Erythroblast (primary cell): Measurements from ENCODE around the gene LAMA1.

Experiments used
- GATA1 ChIP-seq: IDR thresholded peaks from 2 replicates; pipeline ENCODE4 v1.6.1; 2011; ENCODE audit warnings: low read depth, mild to moderate bottlenecking, control low read depth, low read length, moderate library complexity
- POLR2A ChIP-seq: IDR thresholded peaks from 2 replicates; pipeline ENCODE4 v1.6.1; 2011; ENCODE audit warnings: mild to moderate bottlenecking, low read length

GRCh38 chr18:7089369-7089768 lies 28.2 kb downstream of the LAMA1 start:
- no peak for TF ChIP-seq POLR2A
- TF ChIP-seq GATA1, result no peak
